Measurements from ENCODE around the gene GFRA1. TPM values are rescaled to one million over a fixed set of nuclear protein-coding genes. Genes with fewer than 3 reads are reported as not detected.

Gene GFRA1
- total and polyA plus RNA-seq, 2 of the 4 experiments (the other 2 are of a cell fraction) = 9.1 to 9.3 TPM

- H4K91ac ChIP-seq (ENCODE audit: insufficient read depth, low read depth, low read length) = no peak overlapping the region
- H3K9me3 ChIP-seq (ENCODE audit: control insufficient read depth, insufficient read depth, low read length) = no peaks in the 10 kb centered on the region
These were observed 26.7 kb downstream of the GFRA1 start for GRCh38 chr10:116246263-116246662.

More at GRCh38 chr10:116246263-116246662, 26.7 kb downstream of the GFRA1 start:
- Histone ChIP-seq H2AK5ac (ENCODE audit: low read depth, low read length) (no peak overlapping the region), H3K36me3 (ENCODE audit: control insufficient read depth, insufficient read depth, low read length) (no peaks in the 10 kb centered on the region), H3K27ac (ENCODE audit: insufficient read depth, low read length) (no peak overlapping the region), H3K79me1 (ENCODE audit: low read depth in 1 of 2, low read length in 2 of 2) (no peaks in the 10 kb centered on the region), H3K27me3 (ENCODE audit: control insufficient read depth, insufficient read depth, low read length) (no peaks in the 10 kb centered on the region), H2BK5ac (ENCODE audit: low read depth, low read length, poor library complexity, severe bottlenecking) (no peak overlapping the region), H4K8ac (ENCODE audit: low read depth in 2 of 2, low read length in 2 of 2) (no peak overlapping the region), H2AK9ac (replicated peaks; ENCODE audit: low read depth, low read length, poor library complexity) (no peak overlapping the region), H3K9me1 (ENCODE audit: insufficient read depth, low read length) (no peaks in the 10 kb centered on the region), H2BK15ac (ENCODE audit: low read depth, low read length) (no peak overlapping the region), H4K20me1 (ENCODE audit: insufficient read depth, low read length) (no peaks in the 10 kb centered on the region), H3K9ac (ENCODE audit: low read depth, low read length) (no peak overlapping the region), H2AFZ (replicated peaks; ENCODE audit: low read length, poor library complexity) (no peak overlapping the region), H3K4ac (ENCODE audit: low read depth, low read length) (no peak overlapping the region), H3K4me1 (ENCODE audit: control insufficient read depth, insufficient read depth, low read length) (no peaks in the 10 kb centered on the region), H3K4me2 (ENCODE audit: low read depth, low read length) (no peak overlapping the region), H2BK120ac (ENCODE audit: low read depth, low read length) (no peak overlapping the region), H3K56ac (ENCODE audit: extremely low read depth, insufficient read depth, low read length) (no peak overlapping the region), H4K5ac (ENCODE audit: low read depth, low read length) (no peak overlapping the region), H3K23ac (ENCODE audit: low read depth, low read length) (no peak overlapping the region), H2BK20ac (ENCODE audit: low read depth, low read length) (no peak overlapping the region), H3K14ac (replicated peaks; ENCODE audit: low read depth, low read length) (no peak overlapping the region), H3K4me3 (ENCODE audit: insufficient read depth, low read depth, low read length) (no peak overlapping the region), H3K18ac (ENCODE audit: low read depth, low read length) (no peak overlapping the region)
- TF ChIP-seq MAFK (IDR thresholded peaks at IDR 0.05; ENCODE audit: low read depth, low read length) (peak; percentile 48), MXI1 (IDR thresholded peaks at IDR 0.05; ENCODE audit: borderline replicate concordance, low read depth, low read length) (no peak)
- ChIA-PET POLR2A (ENCODE audit: unreplicated experiment) (no interaction called here), CTCF (no interaction called here)
- DNase-seq (no peak), ATAC-seq (ENCODE audit: low read depth) (no peak)
- no CpG with 5 or more reads among the region's 9 CpGs for WGBS, 2 experiments (ENCODE audit: extremely low coverage in 2 of 2, insufficient read length in 1 of 2)
- intact Hi-C loops (cut with micrococcal nuclease) (no loop called here), in situ Hi-C loops (cut with MboI; ENCODE audit: low sequenced_read_pairs) (no loop called here), dilution Hi-C loops (cut with HindIII; ENCODE audit: low sequenced_read_pairs, unreplicated experiment) (no loop called here)
- BruUV-seq (replicated peaks) = no TSS peak
